DOHH2 (cell line): Measurements from ENCODE around the gene GRIA2.

Experiments
- CTCF ChIP-seq: fragments of 200-600 bp; sonication (generic); IDR thresholded peaks from one replicate; pipeline ENCODE4 v1.5.1; 2014; ENCODE audit warnings: antibody characterized with exemption, mild to moderate bottlenecking, low read depth, low read length; ENCODE audit not compliant: poor library complexity, severe bottlenecking
- EZH2phosphoT487 ChIP-seq: fragments of 200-600 bp; sonication (generic); IDR thresholded peaks from 2 replicates; pipeline ENCODE4 v1.6.1; 2017; ENCODE audit warnings: borderline replicate concordance, mild to moderate bottlenecking, antibody characterized with exemption, low read length, moderate library complexity, mixed read lengths

GRCh38 chr4:157357887-157358286 is 137.4 kb downstream of the GRIA2 start:
- TF ChIP-seq CTCF (no peak), EZH2phosphoT487 (no peak)
